HG03097 (cell line): ENCODE measurements around the gene FXYD6.
"Not testable (repeated sequence)": the region's sequence is repeated elsewhere in the genome, so short reads cannot be mapped to it uniquely, and the experiment has no call there.

Experiments used
- ATAC-seq: cut with Tn5 transposase; IDR thresholded peaks from one replicate; pipeline ENCODE4 v1.9.1; 2021; ENCODE audit not compliant: unreplicated experiment, low FRiP score

Gene FXYD6

DNA sequence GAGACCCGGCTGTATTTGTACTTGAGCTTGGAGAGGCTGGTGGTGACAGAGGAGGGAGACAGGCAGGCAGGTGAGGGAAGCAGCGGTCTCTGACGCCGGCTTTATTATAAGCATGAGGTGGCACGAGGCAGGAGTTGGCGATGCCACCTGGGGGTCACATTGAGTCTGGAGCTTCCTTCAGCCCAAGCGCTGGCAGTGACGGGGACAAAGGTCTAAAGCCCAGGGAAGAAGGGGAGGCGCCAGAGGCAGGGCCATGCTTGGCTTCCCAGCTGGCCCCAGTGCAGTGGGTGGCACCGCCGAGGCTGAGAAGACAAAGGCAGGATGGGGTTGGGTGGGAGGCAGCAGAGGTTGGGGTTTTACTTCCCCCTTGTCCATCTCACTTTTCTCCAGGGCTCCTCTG is 56.4 kb downstream of the FXYD6 start:
- no peak for ATAC-seq

DNA sequence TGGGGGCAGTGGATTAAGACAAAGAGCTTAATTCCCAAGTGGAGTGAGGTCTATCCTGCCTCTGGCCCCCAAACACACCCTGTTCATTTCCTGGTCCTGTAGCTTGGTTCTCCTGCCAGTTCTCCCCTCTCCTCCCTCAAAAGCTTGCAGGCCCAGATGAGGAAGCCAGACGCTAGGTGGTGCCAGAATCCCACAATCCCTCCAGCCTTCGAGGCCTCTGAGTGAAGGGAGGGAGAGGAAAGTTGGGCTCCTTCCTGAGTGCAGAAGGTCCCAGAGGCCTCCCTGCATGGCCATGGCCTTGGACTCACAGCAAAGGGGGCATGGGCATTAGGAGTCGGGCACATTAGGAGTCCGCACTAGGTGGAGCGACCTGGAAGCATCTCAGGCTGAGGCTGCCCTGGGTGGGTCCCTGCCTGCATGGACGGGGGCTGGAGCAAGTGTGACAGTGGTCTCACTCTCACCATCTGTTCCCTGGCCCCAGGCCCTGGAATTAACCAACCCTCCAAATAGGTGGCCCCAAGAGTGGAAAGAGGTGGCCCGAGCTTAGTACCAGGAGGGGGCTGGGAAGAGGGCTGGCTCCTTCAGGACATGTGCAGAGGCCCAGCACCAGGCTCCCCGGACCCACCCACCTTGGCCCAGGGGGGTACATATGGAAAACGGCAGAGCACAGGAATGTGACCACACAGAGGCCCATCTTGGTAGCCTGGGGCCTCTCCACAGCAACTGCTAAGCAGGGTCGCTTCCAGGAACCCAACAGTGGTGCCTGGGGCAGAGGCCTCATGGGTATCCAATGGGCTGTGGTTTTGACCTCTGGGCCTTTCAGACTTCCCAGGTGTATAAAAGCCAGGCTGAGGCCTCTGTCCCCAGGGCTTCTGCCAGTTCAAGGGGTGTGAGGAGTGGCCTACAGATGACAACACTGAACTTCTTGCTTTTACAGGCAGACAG is 57.1 kb downstream of the FXYD6 start:
- ATAC-seq: no peak

DNA sequence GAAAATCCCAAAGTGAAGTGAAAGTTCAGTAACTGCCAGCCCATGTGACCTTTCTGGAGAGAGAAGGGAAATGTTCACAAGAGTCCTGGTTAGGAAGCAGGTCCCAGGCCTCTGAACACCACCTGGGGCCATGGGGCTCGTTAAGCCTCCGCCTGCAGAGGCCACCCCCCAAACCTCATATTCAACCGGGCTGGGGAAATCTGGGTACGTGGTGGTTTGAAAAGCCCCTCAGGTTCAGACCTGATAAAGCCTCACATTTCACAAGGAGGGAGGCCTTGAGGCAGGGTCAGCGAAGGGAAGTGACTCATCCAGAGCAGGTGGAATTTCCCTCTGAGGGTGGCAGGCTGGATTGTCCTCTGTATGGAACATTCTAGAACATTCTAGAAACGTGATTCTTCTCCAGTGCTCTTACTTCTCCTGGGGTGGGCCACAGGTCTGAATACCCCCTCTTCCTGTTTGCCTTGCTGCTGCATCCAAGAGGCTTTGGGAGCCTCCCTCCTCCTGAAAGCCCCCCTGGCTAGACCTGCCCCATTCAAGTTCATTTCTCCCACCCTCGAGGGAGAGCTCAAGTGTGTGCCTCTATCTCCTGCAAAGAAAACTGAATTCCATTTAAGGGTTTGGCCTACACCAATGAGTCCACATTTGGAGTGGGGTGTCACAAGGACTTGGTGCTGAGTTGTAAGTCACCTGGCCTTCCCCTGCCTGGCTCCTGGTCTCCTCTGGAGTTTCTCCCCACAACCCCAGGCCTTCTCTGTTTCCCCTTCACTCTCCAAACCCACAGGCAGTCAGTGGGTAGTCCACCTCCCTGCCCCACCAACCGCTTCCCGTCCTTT is 58.2 kb downstream of the FXYD6 start:
- ATAC-seq: peak; percentile 20

DNA sequence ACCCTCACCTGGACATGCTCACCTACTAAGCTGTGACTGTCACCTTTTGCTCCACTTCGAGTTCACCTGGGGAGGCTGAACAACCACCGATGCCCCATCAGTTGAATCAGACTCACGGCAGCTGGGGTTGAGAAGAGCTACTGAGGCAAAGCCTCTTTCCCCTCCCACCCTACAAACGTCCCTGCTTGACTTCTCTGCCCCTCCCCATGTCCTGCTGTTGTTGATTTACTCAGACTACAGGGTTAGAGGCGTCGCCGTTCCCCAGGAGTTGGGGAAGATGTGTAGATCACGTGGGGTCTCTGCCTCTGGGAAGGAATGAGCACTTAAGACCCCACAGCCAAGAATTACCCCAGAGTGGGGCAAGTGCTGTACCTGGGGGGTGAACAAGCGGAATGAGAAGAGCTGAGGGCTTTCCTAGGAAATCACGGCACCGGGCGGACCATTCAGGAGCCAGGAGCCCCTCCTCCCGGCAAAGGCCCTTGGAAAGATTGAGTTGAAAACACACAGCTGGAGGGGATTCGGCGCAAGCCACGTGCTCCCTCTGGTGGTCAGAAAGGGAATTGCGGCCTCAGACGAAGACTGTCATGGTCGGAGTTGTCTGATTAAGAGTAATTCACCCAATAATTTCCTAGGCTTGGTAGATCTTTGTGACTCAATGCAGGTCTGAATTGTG is 59.0 kb downstream of the FXYD6 start:
- ATAC-seq: peak; percentile 17

DNA sequence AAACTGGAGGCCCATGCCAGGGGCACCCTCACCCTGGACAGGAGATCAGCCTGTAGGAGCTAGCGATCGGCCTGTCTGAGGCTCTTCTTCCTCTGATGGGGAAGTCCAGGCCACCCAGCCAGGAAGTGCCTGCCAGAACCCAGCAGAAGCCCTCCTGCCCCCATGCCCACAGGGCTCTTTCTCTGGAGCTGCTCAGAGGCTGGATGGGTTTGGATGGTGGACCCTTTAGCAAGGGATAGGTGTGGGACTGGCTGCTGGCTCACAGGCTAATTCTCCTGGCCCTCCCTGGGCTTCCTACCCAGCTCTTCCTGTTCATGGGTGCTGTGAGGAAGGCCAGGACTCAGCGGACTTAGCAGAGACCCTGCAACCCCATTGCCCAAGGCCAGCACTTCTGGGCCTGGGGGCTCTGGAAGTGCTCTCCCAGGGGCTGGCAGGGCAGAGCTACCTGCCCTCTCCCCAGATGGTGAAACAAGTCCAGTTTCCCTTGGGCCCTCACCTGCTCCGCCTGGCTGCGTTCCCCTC is 59.6 kb downstream of the FXYD6 start:
- no peak for ATAC-seq

DNA sequence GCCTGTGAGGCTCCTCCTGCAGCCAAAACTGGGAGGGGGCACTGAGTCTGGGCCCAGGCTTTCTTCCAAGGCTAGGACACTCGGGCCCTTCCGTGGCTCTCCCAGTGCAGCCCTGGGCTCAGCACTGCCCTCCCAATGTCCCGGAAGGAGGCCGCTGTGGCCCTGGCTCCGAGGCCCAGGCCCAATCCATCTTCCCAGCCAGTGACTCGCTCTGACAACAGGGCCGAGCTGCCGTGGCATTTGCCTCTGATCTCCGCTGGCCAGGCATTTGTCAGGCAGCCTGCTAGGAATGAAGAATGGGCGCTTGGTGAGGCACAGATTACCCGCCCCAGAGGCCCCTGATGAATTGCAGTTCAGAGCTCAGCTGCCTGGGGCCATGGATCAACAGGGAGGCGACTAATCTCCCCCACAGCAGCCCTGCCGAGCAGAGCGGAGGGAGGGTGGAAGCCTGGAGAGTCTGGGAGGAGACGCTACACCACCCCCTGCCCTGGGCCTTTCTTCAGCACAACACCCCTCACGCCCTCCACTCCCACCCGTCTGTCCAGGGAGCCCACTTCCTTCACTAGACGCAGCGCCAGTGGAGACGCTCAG is 60.2 kb downstream of the FXYD6 start:
- ATAC-seq: no peak

DNA sequence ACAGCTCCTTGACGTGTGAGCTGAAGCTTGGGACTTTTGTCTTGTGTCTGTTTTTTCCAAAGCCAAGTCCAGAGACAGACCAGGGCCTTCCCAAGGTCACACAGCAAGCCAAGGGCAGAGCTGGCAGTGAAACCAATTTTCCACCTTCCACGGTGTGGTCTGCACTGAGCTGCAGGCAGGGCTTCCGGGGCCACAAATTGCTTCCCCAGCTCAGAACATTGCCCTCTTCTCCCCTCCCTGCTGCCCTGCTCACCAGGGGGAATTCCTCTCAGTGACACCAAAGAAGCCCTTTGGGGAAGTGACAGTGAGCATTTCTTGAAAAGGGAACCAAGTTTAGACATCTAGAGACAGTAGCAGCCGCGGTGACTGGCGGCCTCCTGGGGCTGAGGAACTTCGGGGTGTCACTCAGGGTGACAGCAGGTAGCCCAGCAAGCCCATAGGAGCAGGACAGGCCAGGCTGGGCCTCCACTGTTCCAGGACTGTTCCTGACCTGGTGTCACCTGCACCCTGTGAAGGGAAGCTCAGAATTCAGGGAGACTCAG is 61.1 kb downstream of the FXYD6 start:
- peak; percentile 45 for ATAC-seq

DNA sequence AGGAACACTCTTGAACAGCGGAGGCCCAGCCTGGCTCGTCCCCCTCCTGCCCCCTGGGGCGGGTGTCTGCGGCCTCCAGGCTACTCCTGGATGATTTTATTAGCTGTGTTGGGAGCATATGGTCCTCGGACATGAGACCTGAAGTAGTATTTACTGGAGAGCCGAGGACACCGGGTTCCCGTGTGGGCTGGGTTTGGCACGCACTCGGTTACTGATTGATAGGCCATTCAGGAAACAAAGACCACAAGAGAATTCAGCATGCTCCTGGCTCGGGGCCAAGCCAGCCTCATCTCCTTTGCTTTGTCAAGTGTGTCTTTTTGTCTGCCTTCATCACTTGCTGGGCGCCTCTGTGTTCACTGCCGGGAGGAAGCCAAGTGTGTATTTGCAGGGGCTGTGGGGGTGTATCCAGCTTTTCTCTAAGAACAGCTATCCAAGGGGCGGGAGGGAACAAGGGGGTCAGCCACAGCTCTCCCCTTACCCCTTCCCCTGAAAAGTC is 61.6 kb downstream of the FXYD6 start:
- ATAC-seq: peak; percentile 36

DNA sequence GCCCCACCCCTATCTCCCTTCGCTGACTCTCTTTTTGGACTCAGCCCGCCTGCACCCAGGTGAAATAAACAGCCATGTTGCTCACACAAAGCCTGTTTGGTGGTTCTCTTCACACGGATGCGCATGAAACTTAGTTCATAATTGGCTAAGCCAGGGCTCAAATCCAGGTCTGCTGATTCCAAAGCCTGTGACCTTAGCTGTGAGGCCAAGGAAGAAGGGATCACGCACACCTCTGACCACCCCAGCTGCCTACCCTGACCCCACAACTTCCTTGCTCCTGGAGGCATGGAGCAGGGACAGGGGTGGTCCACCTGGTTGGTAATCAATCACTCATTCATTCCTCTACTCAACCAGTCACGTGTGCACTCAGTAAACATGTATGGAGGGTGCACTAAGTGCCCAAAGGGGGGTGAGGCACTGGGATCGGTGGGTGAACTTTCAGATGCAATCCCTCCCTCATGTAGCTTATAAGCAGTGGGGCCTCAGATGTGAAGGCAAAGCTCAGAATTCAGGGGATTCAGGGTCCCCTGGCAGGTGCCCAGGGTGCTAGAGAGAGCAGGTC is 62.2 kb downstream of the FXYD6 start:
- ATAC-seq: no peak

DNA sequence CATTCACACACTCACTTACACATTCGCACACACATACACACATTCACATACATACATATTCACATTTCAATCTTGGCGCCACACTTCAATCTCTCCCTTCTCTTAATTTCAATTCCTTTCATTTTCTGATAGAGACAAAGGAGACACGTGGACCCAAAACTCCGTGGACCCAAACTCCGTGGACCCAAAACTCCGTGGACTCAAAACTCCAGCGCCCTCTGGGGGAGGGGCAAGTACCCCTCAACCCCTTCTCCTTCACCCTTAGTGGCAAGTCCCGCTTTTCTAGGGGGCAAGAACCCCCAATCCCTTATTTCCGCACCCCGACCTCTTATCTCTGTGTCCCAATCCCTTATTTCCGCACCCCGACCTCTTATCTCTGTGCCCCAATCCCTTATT is 66.4 kb downstream of the FXYD6 start:
- ATAC-seq: not testable (repeated sequence)

DNA sequence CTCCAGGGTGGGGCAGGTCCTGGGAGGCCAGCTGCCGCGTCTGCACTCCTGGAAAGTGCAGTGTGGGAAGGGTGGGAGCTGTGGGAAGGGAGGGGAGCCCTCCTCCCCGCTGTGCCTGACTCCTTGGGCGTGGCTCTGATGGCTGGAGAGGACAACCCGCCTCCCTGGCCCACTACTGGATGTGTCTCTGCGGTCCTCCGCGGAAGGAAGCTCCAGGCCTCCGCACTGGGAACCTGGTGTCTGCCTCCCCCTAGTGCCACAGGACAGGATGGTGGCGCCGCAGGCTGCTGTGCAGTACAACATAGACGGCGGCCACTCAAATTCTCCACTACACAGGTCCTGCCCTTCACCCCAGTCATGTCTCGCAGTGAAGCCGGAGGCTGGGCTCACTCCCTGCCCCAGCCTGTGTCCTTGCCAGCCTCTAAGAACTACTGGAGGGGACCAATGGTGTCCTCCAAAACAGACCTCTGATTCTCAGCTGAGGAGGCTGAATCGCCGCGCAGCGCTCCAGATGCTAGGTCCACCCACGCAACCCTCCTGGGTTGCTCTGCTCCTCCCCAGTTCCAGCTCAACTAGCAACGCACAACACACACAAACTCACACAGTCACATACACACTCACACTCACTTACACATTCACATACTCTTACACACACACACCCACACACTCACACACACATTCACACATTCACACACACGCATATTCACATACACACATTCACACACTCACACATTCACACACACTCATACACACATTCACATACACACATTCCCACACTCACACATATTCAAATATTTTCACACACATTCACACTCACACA is 67.0 kb downstream of the FXYD6 start:
- ATAC-seq: peak; percentile 62

DNA sequence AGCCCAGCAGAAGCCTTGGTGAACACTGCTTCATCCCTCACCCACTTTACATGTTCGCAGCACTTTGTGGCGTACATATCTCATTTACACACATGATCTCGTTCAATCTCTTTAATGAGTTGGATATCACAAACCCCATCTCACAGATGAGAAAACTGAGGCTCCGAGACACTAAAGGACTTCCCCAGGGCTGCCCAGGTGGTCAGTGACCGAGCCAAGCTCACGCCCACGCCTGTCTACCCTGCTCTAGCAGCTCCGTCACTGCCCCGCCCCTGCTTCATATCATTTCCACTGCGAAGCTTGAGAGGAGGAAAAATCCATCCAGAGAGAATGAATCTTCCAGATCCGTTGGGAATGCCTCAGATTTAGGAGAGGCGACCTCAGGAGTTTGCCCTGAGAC is 67.7 kb downstream of the FXYD6 start:
- no peak for ATAC-seq

DNA sequence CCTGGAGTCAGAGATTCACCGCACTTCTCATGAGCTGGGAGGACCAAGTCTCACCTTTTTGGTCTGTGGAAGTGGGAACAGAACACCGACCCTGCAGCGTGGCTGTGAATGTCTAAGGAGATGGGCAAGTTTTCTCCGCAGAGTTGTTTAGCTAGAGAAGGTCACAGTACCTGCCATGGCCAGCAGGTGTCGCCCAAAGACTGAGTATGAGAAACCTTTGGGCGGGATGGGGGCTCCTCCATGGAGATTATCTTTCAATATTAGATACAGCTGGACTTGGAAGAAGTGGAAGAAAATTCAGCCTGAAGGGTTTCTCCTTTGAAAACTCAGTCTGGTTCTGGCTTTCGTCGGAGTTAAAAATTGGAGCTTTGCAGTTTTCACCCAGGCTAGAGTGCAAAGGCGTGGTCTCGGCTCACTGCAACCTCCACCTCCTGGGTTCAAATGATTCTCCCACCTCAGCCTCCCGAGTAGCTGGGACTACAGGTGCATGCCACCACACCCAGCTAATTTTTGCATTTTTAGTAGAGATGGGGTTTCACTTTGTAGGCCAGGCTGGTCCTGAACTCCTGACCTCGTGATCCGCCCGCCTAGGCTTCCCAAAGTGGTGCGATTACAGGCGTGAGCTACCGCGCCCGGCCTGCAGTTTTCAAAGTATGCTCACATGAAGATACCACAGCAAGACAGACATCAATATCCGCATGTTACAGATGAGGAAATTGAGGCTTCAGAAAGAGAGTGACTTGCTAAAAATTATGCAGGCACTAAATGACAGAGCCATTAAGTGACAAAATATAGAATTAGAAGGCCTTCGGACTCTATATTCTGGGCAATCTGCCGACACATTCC is 68.8 kb downstream of the FXYD6 start:
- ATAC-seq: no peak

DNA sequence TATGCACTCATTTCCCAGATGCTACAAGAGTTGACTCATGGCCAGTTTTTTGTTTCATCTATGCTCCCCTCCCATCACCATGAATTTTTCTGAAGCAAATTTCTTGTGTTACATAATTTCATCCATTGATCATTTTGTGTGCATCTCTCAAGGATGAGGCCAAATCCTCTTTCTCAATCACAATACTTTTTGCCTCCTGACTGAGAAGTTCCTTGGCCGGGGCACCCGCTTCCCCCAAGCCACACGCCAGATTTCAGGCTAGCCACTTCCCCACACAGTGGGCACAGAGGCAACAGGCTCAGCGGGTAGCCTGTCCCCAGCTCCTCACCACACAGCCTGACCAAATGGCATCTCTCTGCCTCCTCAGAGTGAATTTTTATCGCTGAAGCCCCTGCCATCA is 69.6 kb downstream of the FXYD6 start:
- no peak for ATAC-seq

DNA sequence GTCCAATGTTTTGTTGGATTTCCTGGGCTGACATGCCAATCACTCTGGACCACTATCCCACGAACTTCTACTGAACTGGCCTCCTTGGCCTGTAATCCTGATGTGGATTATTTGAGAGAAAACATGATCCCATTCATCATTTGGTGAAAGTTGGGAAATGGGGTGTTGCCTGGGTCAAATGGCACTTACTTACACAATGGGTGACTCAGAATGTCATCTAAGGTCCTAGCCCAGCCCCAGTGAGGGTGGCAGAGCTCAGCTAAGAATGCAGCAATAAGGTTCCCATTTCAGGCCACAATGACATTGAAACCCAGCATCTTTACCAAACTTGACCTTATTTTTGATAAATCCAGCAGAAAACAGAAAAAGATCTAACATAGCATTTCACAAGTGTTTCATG is 71.4 kb downstream of the FXYD6 start:
- no peak for ATAC-seq

DNA sequence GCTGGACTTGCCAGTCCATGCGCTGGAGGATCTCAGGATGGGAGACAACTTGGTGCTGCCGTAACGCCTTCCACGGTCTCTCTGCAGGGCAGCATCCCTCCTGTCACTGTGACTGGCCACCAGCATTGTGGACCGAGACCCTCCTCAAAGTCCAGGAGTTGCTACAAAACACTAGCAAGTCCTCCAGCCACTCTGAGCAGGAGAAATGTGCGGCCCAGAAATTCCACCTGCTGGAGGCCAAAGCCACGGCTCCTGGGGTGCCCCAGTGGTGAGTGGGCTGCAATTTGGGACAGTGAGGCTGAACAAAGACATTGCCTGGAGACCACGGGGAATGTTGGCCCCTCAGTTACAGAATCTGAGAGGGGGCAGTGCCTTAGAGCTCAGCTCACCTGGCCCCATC is 72.6 kb downstream of the FXYD6 start:
- ATAC-seq: no peak

DNA sequence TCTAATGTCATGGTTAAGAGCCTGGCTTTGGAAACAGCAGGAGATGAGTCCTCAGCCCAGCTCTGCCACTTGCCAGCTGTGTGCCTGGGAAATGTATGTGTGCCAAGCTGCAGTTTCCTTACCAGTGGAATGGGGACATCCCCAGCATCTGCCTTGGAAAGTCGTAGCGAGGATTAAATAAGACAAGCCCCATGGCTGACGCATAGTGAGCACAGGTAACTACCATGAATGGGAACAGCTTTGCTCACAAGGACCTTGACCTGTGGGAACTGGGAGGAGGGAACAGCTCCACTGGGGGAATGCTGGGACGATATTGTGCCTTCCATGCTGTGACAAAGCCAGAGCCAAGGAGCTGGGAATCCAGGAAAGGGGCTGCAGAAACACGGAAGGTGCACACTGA is 76.8 kb downstream of the FXYD6 start:
- ATAC-seq: no peak
